NCI-H1048 (cell line): ENCODE measurements around the gene KCNH5.

ENCODE experiments used
- DNase-seq: peaks from one replicate; lab custom pipeline; 2025; lab: John Stamatoyannopoulos, UW

KCNH5 gene

GRCh38 chr14:63045234-63045611 lies at the start of gene KCNH5:
TSS of gene KCNH5 (minus strand) at chr14:63045458. CDS start at chr14:63045186, 272 bp downstream.
- no peak for DNase-seq

DNA sequence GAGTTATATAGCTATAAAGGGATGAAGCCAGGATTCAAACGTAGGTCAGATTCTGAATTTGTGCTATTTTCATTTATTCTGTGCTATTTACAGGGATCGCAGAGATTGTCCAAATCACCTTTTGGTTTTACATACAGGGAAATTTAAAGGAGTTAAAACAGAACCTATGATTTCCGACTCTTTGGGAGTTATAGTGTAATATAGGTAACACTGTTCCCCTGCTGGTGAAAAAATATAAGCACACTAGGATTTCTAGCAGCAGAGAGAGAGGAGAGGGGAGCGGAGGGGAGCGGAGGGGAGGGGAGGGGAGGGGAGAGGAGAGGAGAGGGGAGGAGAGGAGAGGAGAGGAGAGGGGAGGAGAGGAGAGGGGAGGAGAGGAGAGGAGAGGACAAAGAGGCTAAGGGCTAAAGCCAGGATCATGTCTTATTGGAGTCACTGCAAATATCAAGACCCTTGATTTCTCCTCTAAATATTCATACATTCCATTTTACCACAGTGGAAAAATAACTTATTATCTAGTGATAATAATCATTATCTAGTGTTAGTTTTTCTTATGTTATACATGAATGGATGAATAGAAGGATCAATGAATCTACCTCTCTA lies 46.2 kb upstream of the KCNH5 start:
- no peak for DNase-seq

DNA sequence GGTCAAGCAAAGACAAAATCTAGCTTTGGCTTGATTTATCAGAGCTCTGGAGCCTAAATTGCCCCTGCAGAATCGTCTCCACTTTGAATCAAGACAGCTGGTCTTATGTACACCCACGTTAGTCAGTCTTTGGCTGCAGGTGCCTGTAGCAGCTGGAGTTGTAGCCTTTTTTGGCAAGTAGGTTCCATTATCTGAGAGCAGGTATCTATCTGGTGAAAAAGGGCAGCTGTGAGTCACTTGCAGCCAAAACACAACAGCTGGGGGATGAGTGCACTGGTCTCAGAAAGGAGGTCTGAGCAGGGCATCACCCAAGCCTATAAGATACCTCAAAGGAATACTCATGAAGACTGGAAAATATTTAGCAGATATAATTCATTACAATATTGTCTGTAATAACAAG lies 43.6 kb upstream of the KCNH5 start:
- no peak for DNase-seq

- no peak for DNase-seq
These were observed 33.3 kb upstream of the KCNH5 start for GRCh38 chr14:63078569-63078968.

DNA sequence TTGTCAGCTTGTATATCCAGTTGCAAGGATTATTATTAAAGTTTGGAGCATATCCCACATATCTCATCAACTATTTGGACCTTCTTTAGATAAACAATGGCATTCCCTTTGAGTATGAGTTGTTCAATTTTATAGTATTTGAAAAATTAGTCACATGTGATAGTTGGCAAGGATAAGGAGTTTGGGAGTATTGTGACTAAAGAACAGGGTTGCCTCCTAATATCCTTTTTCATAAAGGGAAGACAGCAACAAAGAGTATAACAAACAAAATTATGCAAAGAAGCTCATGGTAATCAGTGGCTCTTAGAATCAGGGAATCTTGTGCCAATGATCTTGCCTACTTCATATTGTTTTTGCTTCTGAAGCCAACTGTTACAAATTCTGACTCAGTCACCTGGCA lies 31.2 kb upstream of the KCNH5 start:
- no peak for DNase-seq

- DNase-seq, result no peak
These were observed 10.4 kb upstream of the KCNH5 start for GRCh38 chr14:63055631-63056030.

DNA sequence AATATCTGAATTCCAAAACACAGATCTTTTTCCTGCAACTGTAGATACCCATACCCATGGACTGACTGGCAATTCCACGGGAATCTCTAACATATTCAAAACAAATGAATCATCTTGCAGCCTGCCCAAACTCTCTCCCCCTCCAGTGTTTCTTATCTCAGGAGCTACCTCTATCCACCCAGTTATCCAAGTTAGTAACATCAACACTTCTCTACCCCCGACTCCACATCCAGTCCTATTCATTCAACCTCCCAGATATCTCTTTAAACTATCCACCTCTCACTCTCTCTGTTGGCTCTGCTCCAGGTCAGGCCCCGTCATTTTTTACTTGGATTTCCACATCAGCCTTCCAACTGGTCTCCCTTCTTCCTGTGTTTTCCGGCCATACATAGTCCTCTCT lies 6.7 kb upstream of the KCNH5 start:
- no peak for DNase-seq

- DNase-seq, result no peak
These were observed 6.0 kb upstream of the KCNH5 start for GRCh38 chr14:63051301-63051700.

- DNase-seq, result no peak
These were observed 5.4 kb upstream of the KCNH5 start for GRCh38 chr14:63050694-63051093.

- DNase-seq, result no peak
These were observed 1.3 kb upstream of the KCNH5 start for GRCh38 chr14:63046339-63047268.

- no peak for DNase-seq
These were observed 508 bp upstream of the KCNH5 start for GRCh38 chr14:63045612-63046320.

DNA sequence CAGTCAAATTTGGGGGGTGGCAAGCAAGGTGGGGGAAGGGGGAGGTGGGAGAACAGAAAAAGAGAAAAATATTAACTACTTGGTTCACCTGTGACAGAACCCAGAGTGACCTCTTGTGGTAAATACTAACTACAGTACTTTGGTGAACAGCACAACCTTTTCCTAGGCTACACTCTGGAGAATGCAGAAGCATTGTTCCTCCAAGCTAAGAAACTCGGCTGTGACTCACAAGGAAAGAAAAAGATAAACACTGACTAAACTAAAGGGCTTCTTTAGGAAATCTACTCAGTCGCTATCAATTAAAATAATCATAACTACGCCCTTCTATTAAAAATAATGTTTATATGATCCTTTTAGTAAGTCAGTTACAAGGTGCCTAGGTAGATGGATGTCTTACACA lies 5.4 kb downstream of the KCNH5 start:
- DNase-seq, result no peak

DNA sequence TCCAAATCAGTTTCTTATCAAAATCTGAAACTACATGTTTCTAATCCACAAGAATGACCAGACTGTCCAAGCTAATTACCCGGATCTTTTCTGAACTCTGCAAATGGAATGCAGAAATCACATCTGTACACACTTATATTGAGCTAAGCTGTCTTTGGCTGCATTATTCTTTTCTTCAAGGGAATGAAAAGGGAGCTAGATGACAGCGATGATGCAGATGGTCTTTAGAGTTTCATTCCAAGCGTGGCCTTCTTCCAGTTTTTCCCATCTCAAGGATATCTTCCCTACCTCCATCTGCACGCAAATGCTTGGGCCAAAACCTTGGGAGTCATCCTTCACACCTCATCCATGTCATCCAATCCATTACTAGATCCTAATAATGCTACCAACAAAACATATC lies 12.6 kb downstream of the KCNH5 start:
- no peak for DNase-seq

DNA sequence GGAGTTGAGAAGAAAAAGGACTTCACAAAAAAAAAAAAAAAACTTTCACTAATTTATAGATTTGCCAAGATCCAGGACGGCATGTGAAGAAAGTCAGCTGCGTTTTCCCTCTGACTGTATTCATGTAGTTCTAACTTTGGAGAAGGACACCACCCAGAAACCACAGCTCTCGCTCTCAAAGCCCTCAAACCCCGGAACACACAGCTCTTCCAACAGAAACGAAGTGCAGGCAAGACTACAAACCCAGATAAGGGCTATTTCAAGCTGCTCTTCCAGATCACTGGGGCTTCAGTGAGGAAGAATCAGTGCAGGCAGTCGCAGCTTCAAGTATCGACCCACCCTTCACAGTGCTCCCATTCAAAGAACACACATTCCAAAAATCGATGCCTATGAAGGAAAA lies 13.2 kb downstream of the KCNH5 start:
- no peak for DNase-seq

DNA sequence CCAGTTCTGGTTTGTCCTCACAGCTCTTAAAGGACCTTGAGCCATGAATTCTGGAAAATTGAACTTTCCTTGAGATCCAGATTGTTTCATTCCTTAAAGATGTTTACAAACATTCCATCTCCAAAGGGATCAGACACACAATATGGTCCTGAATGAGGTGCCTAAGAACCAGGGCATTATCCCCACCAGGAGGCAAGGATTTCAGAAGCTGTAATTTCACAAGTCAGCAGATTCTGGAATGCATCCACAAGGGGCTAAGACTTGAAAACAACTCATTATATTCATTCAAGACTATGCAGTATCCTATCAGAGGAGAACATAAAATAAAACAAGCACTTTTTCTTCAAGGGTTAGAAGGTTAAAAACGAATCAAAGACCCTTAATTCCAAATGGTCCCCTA lies 15.1 kb downstream of the KCNH5 start:
- no peak for DNase-seq

DNA sequence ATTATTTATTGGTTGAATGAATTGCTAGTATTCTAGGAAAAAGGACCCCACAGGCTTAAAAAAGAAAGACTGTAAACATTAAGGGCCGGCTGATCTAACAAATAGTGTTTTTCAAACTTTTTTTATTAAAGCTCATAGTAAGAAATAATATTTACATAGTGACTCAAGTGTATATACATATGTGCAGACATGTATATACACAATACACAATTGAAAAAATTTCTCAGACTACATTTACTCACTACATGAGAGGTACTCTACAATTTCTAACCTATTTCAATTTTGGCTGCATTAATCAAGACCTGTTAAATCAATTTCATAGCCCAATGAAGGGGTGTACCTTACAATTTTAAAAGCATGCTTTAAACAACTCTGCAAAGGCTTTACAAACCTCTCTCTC lies 17.5 kb downstream of the KCNH5 start:
- no peak for DNase-seq

GRCh38 chr14:63026491-63026890 lies 18.8 kb downstream of the KCNH5 start:
- DNase-seq, result no peak

DNA sequence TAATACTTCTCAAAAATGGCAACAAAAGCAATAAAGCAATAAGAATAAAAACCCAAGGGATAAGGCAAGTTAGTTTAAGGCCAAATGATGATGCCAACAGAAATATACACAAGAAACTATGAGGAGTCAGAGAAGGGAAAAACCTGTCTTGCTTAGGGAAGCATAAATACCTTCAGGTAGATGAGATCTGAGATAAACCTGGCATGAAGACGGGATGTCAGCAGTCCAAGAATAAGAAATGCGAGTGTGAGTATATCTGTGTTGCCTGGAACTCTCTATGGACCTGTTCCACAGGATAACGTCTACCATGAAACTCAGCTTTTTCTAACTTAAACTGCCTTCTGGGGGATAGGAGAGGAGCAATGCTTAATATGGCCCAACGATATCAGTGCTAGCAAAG lies 30.6 kb downstream of the KCNH5 start:
- DNase-seq, result no peak

- no peak for DNase-seq
These were observed 33.1 kb downstream of the KCNH5 start for GRCh38 chr14:63012171-63012570.

- no peak for DNase-seq
These were observed 33.6 kb downstream of the KCNH5 start for GRCh38 chr14:63011623-63012022.

GRCh38 chr14:63009495-63009894 lies 35.8 kb downstream of the KCNH5 start:
- DNase-seq, result no peak

GRCh38 chr14:63006531-63006930 lies 38.7 kb downstream of the KCNH5 start:
- no peak for DNase-seq

DNA sequence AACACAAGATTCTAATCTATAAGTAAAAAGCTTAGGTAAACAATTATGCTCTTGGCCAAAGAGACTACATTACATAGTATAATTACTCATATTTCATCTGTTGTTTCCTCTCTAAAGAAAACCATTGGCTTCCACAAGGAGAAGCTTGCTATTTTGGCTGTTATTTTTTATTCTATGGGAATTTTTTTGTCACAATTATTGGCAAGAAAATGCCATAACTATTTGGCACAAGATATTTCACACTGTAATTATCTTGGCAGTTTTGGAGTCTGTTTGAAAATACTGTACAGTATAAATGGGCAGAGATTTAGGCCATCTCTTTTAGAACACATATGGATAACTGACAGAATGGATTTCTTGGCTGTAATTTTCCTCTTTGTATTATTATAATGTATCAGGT lies 51.2 kb downstream of the KCNH5 start:
- no peak for DNase-seq
